ENCODE measurements around the gene TRIM33.
"Not testable (repeated sequence)": the region's sequence is repeated elsewhere in the genome, so short reads cannot be mapped to it uniquely, and the experiment has no call there.

TRIM33 gene

GRCh38 chr1:114509596-114510273 is 1.3 kb downstream of the TRIM33 start:
- DNase-seq = no peak

- no peak for DNase-seq
Observed at GRCh38 chr1:114508386-114508898, 2.6 kb downstream of the TRIM33 start.

- DNase-seq = no peak
Observed at GRCh38 chr1:114507513-114507912, 3.5 kb downstream of the TRIM33 start.

- peak; percentile 35 for DNase-seq
Observed at GRCh38 chr1:114505148-114505561, 5.8 kb downstream of the TRIM33 start.

GRCh38 chr1:114503916-114504422 is 7.0 kb downstream of the TRIM33 start:
- no peak for DNase-seq

- no peak for DNase-seq
Observed at GRCh38 chr1:114502080-114502479, 8.9 kb downstream of the TRIM33 start.

- no peak for DNase-seq
Observed at GRCh38 chr1:114499478-114499877, 11.5 kb downstream of the TRIM33 start.

GRCh38 chr1:114496089-114496488 is 14.9 kb downstream of the TRIM33 start:
- no peak for DNase-seq

- DNase-seq = no peak
Observed at GRCh38 chr1:114495486-114495885, 15.5 kb downstream of the TRIM33 start.

- no peak for DNase-seq
Observed at GRCh38 chr1:114492978-114493377, 18.0 kb downstream of the TRIM33 start.

- DNase-seq = peak; percentile 63
Observed at GRCh38 chr1:114490274-114490693, 20.7 kb downstream of the TRIM33 start.

- DNase-seq = no peak
Observed at GRCh38 chr1:114488739-114489138, 22.3 kb downstream of the TRIM33 start.

- no peak for DNase-seq
Observed at GRCh38 chr1:114485286-114485685, 25.7 kb downstream of the TRIM33 start.

GRCh38 chr1:114482585-114482984 is 28.4 kb downstream of the TRIM33 start:
- DNase-seq = no peak

- not testable (repeated sequence) for DNase-seq
Observed at GRCh38 chr1:114479636-114480035, 31.4 kb downstream of the TRIM33 start.

GRCh38 chr1:114479134-114479533 is 31.9 kb downstream of the TRIM33 start:
- no peak for DNase-seq

- DNase-seq = no peak
Observed at GRCh38 chr1:114473796-114474195, 37.2 kb downstream of the TRIM33 start.

GRCh38 chr1:114472408-114472807 is 38.6 kb downstream of the TRIM33 start:
- no peak for DNase-seq

- no peak for DNase-seq
Observed at GRCh38 chr1:114470681-114471080, 40.3 kb downstream of the TRIM33 start.

GRCh38 chr1:114468710-114469468 is 42.1 kb downstream of the TRIM33 start:
- no peak for DNase-seq

GRCh38 chr1:114468047-114468446 is 43.0 kb downstream of the TRIM33 start:
- DNase-seq = no peak

- no peak for DNase-seq
Observed at GRCh38 chr1:114467491-114467890, 43.5 kb downstream of the TRIM33 start.

GRCh38 chr1:114466334-114467014 is 44.5 kb downstream of the TRIM33 start:
- DNase-seq = no peak

All from hematopoietic multipotent progenitor cell treated with erythropoietin and hydrocortisone succinate and interleukin-3 and kit ligand, for 8 days (in vitro differentiated cells).